ENCODE data around the gene MED4. TPM values are rescaled to one million over a fixed set of nuclear protein-coding genes. Genes with fewer than 3 reads are reported as not detected.

Gene MED4
- total and polyA plus RNA-seq, 8 donors, result 7.0 to 68.3 (median 37.9) TPM

DNA sequence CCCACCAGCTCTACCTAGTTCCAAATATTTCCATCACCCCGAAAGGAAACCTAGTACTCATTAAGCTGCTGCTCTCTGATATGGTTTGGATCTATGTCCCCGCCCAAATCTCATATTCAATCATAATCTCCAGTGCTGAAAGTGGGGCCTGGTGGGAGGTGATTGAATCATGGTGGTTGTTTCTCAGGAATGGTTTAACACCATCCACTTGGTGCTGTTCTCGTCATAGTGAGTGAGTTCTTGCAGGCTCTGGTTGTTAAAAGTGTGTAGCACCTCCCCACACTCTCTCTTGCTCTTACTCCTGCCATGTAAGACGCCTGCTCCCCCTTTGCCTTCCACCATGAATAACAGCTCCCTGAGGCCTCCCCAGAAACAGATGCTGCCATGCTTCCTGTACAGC, 43.4 kb upstream of the MED4 start:
- intact Hi-C loops (cut with DNase I; ENCODE audit: low total_unique reads), result no loop called here
- 87 to 92% (median 90%) methylated on average over 4 of the region's 4 CpGs for WGBS, 5 donors
- TF ChIP-seq, protein P1, sequence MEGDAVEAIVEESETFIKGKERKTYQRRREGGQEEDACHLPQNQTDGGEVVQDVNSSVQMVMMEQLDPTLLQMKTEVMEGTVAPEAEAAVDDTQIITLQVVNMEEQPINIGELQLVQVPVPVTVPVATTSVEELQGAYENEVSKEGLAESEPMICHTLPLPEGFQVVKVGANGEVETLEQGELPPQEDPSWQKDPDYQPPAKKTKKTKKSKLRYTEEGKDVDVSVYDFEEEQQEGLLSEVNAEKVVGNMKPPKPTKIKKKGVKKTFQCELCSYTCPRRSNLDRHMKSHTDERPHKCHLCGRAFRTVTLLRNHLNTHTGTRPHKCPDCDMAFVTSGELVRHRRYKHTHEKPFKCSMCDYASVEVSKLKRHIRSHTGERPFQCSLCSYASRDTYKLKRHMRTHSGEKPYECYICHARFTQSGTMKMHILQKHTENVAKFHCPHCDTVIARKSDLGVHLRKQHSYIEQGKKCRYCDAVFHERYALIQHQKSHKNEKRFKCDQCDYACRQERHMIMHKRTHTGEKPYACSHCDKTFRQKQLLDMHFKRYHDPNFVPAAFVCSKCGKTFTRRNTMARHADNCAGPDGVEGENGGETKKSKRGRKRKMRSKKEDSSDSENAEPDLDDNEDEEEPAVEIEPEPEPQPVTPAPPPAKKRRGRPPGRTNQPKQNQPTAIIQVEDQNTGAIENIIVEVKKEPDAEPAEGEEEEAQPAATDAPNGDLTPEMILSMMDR (IDR thresholded peaks at IDR 0.05), result no peak
- TF ChIP-seq POLR2A (IDR thresholded peaks at IDR 0.05) (no peak), POLR2AphosphoS5 (IDR thresholded peaks at IDR 0.05) (no peak), EP300 (IDR thresholded peaks at IDR 0.05) (no peak)
- H3K36me3 ChIP-seq, result no peaks in the 10 kb centered on the region
- H3K9me3 ChIP-seq, result no peaks in the 10 kb centered on the region
- H3K27me3 ChIP-seq, result no peaks in the 10 kb centered on the region
- no peak overlapping the region for H3K4me3 ChIP-seq
- no peaks in the 10 kb centered on the region for H3K4me1 ChIP-seq
- no peak overlapping the region for H3K27ac ChIP-seq
- DNase-seq, result no peak

- no peaks in the 10 kb centered on the region for H3K36me3 ChIP-seq
- intact Hi-C loops (cut with DNase I; ENCODE audit: low total_unique reads), result no loop called here
- no peaks in the 10 kb centered on the region for H3K4me1 ChIP-seq
- no peak overlapping the region for H3K4me3 ChIP-seq
- no peaks in the 10 kb centered on the region for H3K27me3 ChIP-seq
- TF ChIP-seq EP300 (IDR thresholded peaks at IDR 0.05) (no peak), POLR2A (IDR thresholded peaks at IDR 0.05) (no peak), POLR2AphosphoS5 (IDR thresholded peaks at IDR 0.05) (no peak)
- TF ChIP-seq, protein P1 (IDR thresholded peaks at IDR 0.05), result no peak
- 62 to 73% (median 67%) methylated on average over 3 of the region's 3 CpGs for WGBS, 5 donors
- DNase-seq, result no peak
- no peak overlapping the region for H3K27ac ChIP-seq
- H3K9me3 ChIP-seq, result no peaks in the 10 kb centered on the region
Observed at GRCh38 chr13:48132961-48133360, 38.1 kb upstream of the MED4 start.

GRCh38 chr13:48131533-48131932, 36.6 kb upstream of the MED4 start:
- Histone ChIP-seq H3K4me1 (peaks cover 3 to 14% (median 9%) of the 10 kb centered on the region in 4 donors), H3K27me3 (no peaks in the 10 kb centered on the region), H3K27ac (no peak overlapping the region), H3K9me3 (no peaks in the 10 kb centered on the region), H3K4me3 (no peak overlapping the region), H3K36me3 (no peaks in the 10 kb centered on the region)
- intact Hi-C loops (cut with DNase I; ENCODE audit: low total_unique reads), result no loop called here
- 46 to 69% (median 58%) methylated on average over 2 of the region's 2 CpGs for WGBS, 5 donors
- TF ChIP-seq POLR2A (IDR thresholded peaks at IDR 0.05), result no peak
- TF ChIP-seq, protein P1 (IDR thresholded peaks at IDR 0.05), result no peak
- TF ChIP-seq EP300 (IDR thresholded peaks at IDR 0.05), result no peak
- DNase-seq, result no peak

- peaks cover 15 to 56% (median 32%) of the 10 kb centered on the region in 4 donors for H3K4me1 ChIP-seq
Observed at GRCh38 chr13:48126944-48127830, 32.3 kb upstream of the MED4 start.

More at GRCh38 chr13:48126944-48127830, 32.3 kb upstream of the MED4 start:
- peak in 1 of 3 donors; percentile 35 for TF ChIP-seq POLR2AphosphoS5 (IDR thresholded peaks at IDR 0.05)
- TF ChIP-seq EP300 (IDR thresholded peaks at IDR 0.05), result no peak
- TF ChIP-seq, protein P1 (IDR thresholded peaks at IDR 0.05), result peak in 5 of 7 experiments; percentile 45 to 86 (median 76)
- peak overlapping the region in 4 of 5 donors; percentile 50 to 84 (median 72) for H3K27ac ChIP-seq
- WGBS, 5 donors, result 16 to 33% (median 22%) methylated on average over 5 of the region's 5 CpGs
- intact Hi-C loops (cut with DNase I; ENCODE audit: low total_unique reads), result no loop called here
- no peak overlapping the region for H3K4me3 ChIP-seq
- peak; percentile 29 to 87 for DNase-seq
- H3K9me3 ChIP-seq, result no peaks in the 10 kb centered on the region
- H3K27me3 ChIP-seq, result no peaks in the 10 kb centered on the region
- no peaks in the 10 kb centered on the region for H3K36me3 ChIP-seq
